SJSA1 (cell line): ENCODE results near the gene DBNL. TPM values are rescaled to one million over a fixed set of nuclear protein-coding genes. Genes with fewer than 3 reads are reported as not detected.

Source experiments
- DNase-seq, 2 experiments: peaks; one replicate each; pipeline ENCODE4 v3.0.0-alpha.2; 2015 to 2020; ENCODE audit warnings: low spot score in 2 of 2, low read depth in 1 of 2
- H3K27ac ChIP-seq: fragments of 250-450 bp; sonication (Bioruptor Pico); 2 replicates; pipeline ENCODE4 v1.5.1; 2020; ENCODE audit warnings: mild to moderate bottlenecking, moderate library complexity
- H3K27me3 ChIP-seq: fragments of 250-450 bp; sonication (Bioruptor Pico); replicated peaks from 2 replicates; pipeline ENCODE4 v1.5.1; 2020; ENCODE audit warnings: mild to moderate bottlenecking, moderate library complexity
- H3K36me3 ChIP-seq: fragments of 250-450 bp; sonication (Bioruptor Pico); 2 replicates; pipeline ENCODE4 v1.5.1; 2020; ENCODE audit warnings: mild to moderate bottlenecking
- H3K4me1 ChIP-seq: fragments of 250-450 bp; sonication (Bioruptor Pico); replicated peaks from 2 replicates; pipeline ENCODE4 v1.6.1; 2021; ENCODE audit warnings: mild to moderate bottlenecking
- H3K4me3 ChIP-seq: fragments of 250-450 bp; sonication (Bioruptor Pico); 2 replicates; pipeline ENCODE4 v1.5.1; 2020; ENCODE audit warnings: mild to moderate bottlenecking
- H3K9me3 ChIP-seq: fragments of 250-450 bp; sonication (Bioruptor Pico); replicated peaks from 2 replicates; pipeline ENCODE4 v1.5.1; 2020; ENCODE audit warnings: mild to moderate bottlenecking
- total RNA-seq: library from RNA; depleted of rRNA; stranded (reverse); fragments of >200 nt; shearing (Covaris generic); gene quantifications from 2 replicates; pipeline ENCODE4 v1.2.3, GENCODE V29; 2014

The DBNL gene
- total RNA-seq, 1 experiment from 2014 or later: 183 TPM

- DNase-seq: peak; percentile 74 to 94
- Histone ChIP-seq H3K27ac (no peak overlapping the region), H3K27me3 (no peaks in the 10 kb centered on the region), H3K9me3 (no peaks in the 10 kb centered on the region), H3K36me3 (peaks cover 42% of the 10 kb centered on the region), H3K4me3 (no peak overlapping the region), H3K4me1 (peaks cover 20% of the 10 kb centered on the region)
These were observed 28.1 kb downstream of the DBNL start for GRCh38 chr7:44072364-44073231.

- no peaks in the 10 kb centered on the region for H3K9me3 ChIP-seq
- no peak for DNase-seq
- peaks cover 20% of the 10 kb centered on the region for H3K4me1 ChIP-seq
- H3K36me3 ChIP-seq: peaks cover 54% of the 10 kb centered on the region
- peak overlapping the region; percentile 79 for H3K27ac ChIP-seq
- no peaks in the 10 kb centered on the region for H3K27me3 ChIP-seq
- H3K4me3 ChIP-seq: no peak overlapping the region
These were observed 29.3 kb downstream of the DBNL start for GRCh38 chr7:44073664-44074348.

GRCh38 chr7:44074349-44074695, 29.8 kb downstream of the DBNL start:
- Histone ChIP-seq H3K4me3 (no peak overlapping the region), H3K9me3 (no peaks in the 10 kb centered on the region), H3K4me1 (peaks cover 20% of the 10 kb centered on the region), H3K36me3 (peaks cover 60% of the 10 kb centered on the region), H3K27ac (peak overlapping the region; percentile 79), H3K27me3 (no peaks in the 10 kb centered on the region)
- DNase-seq: no peak

- Histone ChIP-seq H3K27me3 (no peaks in the 10 kb centered on the region), H3K4me3 (no peak overlapping the region), H3K4me1 (peaks cover 20% of the 10 kb centered on the region), H3K9me3 (no peaks in the 10 kb centered on the region), H3K36me3 (peaks cover 70% of the 10 kb centered on the region), H3K27ac (no peak overlapping the region)
- no peak for DNase-seq
These were observed 31.0 kb downstream of the DBNL start for GRCh38 chr7:44075296-44076075.

- H3K4me3 ChIP-seq: no peak overlapping the region
- no peaks in the 10 kb centered on the region for H3K27me3 ChIP-seq
- no peak overlapping the region for H3K27ac ChIP-seq
- peaks cover 74% of the 10 kb centered on the region for H3K36me3 ChIP-seq
- DNase-seq: no peak
- peaks cover 22% of the 10 kb centered on the region for H3K4me1 ChIP-seq
- H3K9me3 ChIP-seq: no peaks in the 10 kb centered on the region
These were observed 31.8 kb downstream of the DBNL start for GRCh38 chr7:44076101-44076895.

GRCh38 chr7:44077061-44077460, 32.6 kb downstream of the DBNL start:
- Histone ChIP-seq H3K27ac (no peak overlapping the region), H3K4me3 (no peak overlapping the region), H3K4me1 (peaks cover 26% of the 10 kb centered on the region), H3K36me3 (peaks cover 74% of the 10 kb centered on the region), H3K9me3 (no peaks in the 10 kb centered on the region), H3K27me3 (no peaks in the 10 kb centered on the region)
- DNase-seq: no peak

GRCh38 chr7:44077681-44078091, 33.2 kb downstream of the DBNL start:
- no peak overlapping the region for H3K4me3 ChIP-seq
- H3K27me3 ChIP-seq: no peaks in the 10 kb centered on the region
- DNase-seq: no peak
- H3K9me3 ChIP-seq: no peaks in the 10 kb centered on the region
- no peak overlapping the region for H3K27ac ChIP-seq
- peaks cover 73% of the 10 kb centered on the region for H3K36me3 ChIP-seq
- peaks cover 20% of the 10 kb centered on the region for H3K4me1 ChIP-seq

- Histone ChIP-seq H3K36me3 (peaks cover 64% of the 10 kb centered on the region), H3K4me1 (peaks cover 25% of the 10 kb centered on the region)
These were observed 34.0 kb downstream of the DBNL start for GRCh38 chr7:44078521-44078920.

GRCh38 chr7:44079331-44080021, 35.0 kb downstream of the DBNL start:
- Histone ChIP-seq H3K9me3 (no peaks in the 10 kb centered on the region), H3K27me3 (no peaks in the 10 kb centered on the region), H3K36me3 (peaks cover 55% of the 10 kb centered on the region), H3K4me1 (peaks cover 25% of the 10 kb centered on the region), H3K27ac (no peak overlapping the region), H3K4me3 (no peak overlapping the region)
- no peak for DNase-seq

More at GRCh38 chr7:44078521-44078920, 34.0 kb downstream of the DBNL start:
- Histone ChIP-seq H3K27me3 (no peaks in the 10 kb centered on the region), H3K9me3 (no peaks in the 10 kb centered on the region), H3K27ac (no peak overlapping the region), H3K4me3 (no peak overlapping the region)
- DNase-seq: no peak

- no peaks in the 10 kb centered on the region for H3K9me3 ChIP-seq
- H3K27me3 ChIP-seq: no peaks in the 10 kb centered on the region
- DNase-seq: no peak
- H3K36me3 ChIP-seq: peaks cover 48% of the 10 kb centered on the region
- no peak overlapping the region for H3K27ac ChIP-seq
- no peak overlapping the region for H3K4me3 ChIP-seq
- H3K4me1 ChIP-seq: peaks cover 30% of the 10 kb centered on the region
These were observed 35.6 kb downstream of the DBNL start for GRCh38 chr7:44080118-44080517.

- H3K4me3 ChIP-seq: no peak overlapping the region
- H3K4me1 ChIP-seq: peaks cover 37% of the 10 kb centered on the region
- H3K27ac ChIP-seq: no peak overlapping the region
- H3K36me3 ChIP-seq: peaks cover 46% of the 10 kb centered on the region
- DNase-seq: no peak
- no peaks in the 10 kb centered on the region for H3K9me3 ChIP-seq
- H3K27me3 ChIP-seq: no peaks in the 10 kb centered on the region
These were observed 36.3 kb downstream of the DBNL start for GRCh38 chr7:44080686-44081265.

- H3K4me3 ChIP-seq: peak overlapping the region; percentile 71
- H3K27me3 ChIP-seq: no peaks in the 10 kb centered on the region
- H3K4me1 ChIP-seq: peaks cover 37% of the 10 kb centered on the region
- DNase-seq: no peak
- peaks cover 41% of the 10 kb centered on the region for H3K36me3 ChIP-seq
- H3K27ac ChIP-seq: no peak overlapping the region
- no peaks in the 10 kb centered on the region for H3K9me3 ChIP-seq
These were observed 36.8 kb downstream of the DBNL start for GRCh38 chr7:44081266-44081748.
